Ishikawa (cell line): Measurements from ENCODE around the gene CFAP77.

ENCODE experiments used
- CEBPB ChIP-seq: IDR thresholded peaks from 2 replicates; pipeline ENCODE4 v1.6.1; 2012
- CREB1 ChIP-seq: IDR thresholded peaks from 2 replicates; pipeline ENCODE4 v1.6.1; 2012; ENCODE audit warnings: low read depth
- EGR1 ChIP-seq: IDR thresholded peaks from 2 replicates; pipeline ENCODE4 v1.6.1; 2012
- EP300 ChIP-seq: IDR thresholded peaks from 2 replicates; pipeline ENCODE4 v1.6.1; 2012; ENCODE audit warnings: borderline replicate concordance
- FOXM1 ChIP-seq: IDR thresholded peaks from 2 replicates; pipeline ENCODE4 v1.6.1; 2012; ENCODE audit warnings: low read depth, borderline replicate concordance
- NFIC ChIP-seq: IDR thresholded peaks from 2 replicates; pipeline ENCODE4 v1.6.1; 2012
- RAD21 ChIP-seq: IDR thresholded peaks from 2 replicates; pipeline ENCODE4 v1.6.1; 2012; ENCODE audit warnings: low read depth
- REST ChIP-seq: IDR thresholded peaks from 2 replicates; pipeline ENCODE4 v1.6.1; 2012; ENCODE audit warnings: low read depth, mild to moderate bottlenecking
- TAF1 ChIP-seq: IDR thresholded peaks from 2 replicates; pipeline ENCODE4 v1.6.1; 2012; ENCODE audit warnings: low read depth, mild to moderate bottlenecking
- TCF12 ChIP-seq: IDR thresholded peaks from 2 replicates; pipeline ENCODE4 v1.6.1; 2012; ENCODE audit warnings: low read depth
- TEAD4 ChIP-seq: IDR thresholded peaks from 2 replicates; pipeline ENCODE4 v1.6.1; 2012
- YY1 ChIP-seq: IDR thresholded peaks from 2 replicates; pipeline ENCODE4 v1.6.1; 2012; ENCODE audit warnings: low read depth
- ZBTB7A ChIP-seq: IDR thresholded peaks from 2 replicates; pipeline ENCODE4 v1.6.1; 2012; ENCODE audit warnings: low read depth
- TF ChIP-seq, protein P1 (sequence below): IDR thresholded peaks from 2 replicates; pipeline ENCODE4 v1.6.1; 2012
- TF ChIP-seq, protein P2 (sequence below): IDR thresholded peaks from 2 replicates; pipeline ENCODE4 v1.6.1; 2012

The CFAP77 gene

DNA sequence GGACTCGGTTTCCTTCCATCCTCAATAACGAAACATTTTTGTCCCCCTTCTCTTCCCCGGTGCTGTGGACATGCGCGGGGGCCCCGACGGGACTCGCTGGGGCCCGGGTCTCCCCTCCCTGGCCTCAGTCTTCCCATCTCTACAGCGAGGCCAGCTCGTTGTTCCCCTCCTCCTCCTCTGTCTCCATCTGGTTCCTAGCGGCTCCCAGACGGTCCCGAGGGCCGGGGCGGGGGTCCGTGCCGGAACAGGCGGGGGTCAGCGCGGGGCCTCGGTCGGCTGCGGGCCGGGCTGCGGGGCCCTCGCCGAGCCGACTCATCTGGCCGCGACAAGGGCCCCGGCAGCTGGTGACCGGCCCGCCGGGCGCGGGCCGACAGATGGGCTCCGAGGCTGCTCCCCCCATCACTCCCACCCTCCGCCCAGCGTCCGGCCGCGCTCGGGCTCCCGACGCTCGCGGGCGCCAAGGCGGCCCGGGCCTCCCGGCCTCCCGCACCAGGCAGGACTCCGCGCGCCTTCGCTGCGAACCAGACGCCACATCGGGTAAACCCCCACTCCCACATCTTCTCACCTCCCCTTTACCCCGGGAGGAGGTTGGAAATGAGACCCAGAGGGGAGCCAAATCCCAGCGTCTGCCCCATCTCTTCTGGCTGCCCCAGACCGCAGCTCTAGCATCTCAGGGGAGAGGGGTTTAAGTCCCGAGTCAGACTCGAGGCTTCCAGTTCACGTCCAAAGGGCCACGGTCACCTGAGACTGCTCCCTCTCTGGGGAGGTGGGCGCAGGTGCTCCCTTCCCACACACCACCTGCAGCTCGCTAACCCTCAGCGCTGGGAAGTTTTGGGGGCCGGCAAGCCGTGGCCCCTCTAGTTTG lies 180.5 kb downstream of the CFAP77 start:
- TF ChIP-seq EP300 (no peak), RAD21 (no peak), EGR1 (no peak), TAF1 (no peak), TEAD4 (no peak), ZBTB7A (no peak), NFIC (no peak), FOXM1 (no peak), REST (no peak), YY1 (no peak), CEBPB (no peak), TCF12 (no peak), CREB1 (no peak)
- TF ChIP-seq, protein P1, sequence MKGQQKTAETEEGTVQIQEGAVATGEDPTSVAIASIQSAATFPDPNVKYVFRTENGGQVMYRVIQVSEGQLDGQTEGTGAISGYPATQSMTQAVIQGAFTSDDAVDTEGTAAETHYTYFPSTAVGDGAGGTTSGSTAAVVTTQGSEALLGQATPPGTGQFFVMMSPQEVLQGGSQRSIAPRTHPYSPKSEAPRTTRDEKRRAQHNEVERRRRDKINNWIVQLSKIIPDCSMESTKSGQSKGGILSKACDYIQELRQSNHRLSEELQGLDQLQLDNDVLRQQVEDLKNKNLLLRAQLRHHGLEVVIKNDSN: no peak
- TF ChIP-seq, protein P2, sequence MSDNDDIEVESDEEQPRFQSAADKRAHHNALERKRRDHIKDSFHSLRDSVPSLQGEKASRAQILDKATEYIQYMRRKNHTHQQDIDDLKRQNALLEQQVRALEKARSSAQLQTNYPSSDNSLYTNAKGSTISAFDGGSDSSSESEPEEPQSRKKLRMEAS: no peak

DNA sequence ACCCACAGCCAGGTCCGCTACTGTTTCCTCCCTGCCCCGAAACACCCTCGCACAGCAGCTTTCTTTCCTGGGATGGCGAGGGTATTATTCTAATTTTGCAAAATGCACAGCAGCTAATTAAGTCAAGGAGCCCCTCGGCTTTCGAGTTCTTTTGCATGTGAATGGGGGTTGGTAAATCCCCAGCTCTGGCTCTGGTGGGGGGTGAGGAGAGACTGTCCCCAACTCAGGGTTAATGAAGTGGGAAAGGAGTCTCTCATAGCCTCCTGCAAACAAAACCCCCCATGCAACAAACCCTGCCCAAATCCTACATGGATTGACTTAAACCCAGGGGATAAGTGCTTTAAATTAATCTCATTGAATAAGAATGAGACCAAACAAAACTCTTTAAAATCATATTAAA lies 181.2 kb downstream of the CFAP77 start:
- no peak for TF ChIP-seq TCF12
- TF ChIP-seq REST: no peak
- no peak for TF ChIP-seq EGR1
- TF ChIP-seq, protein P1: no peak
- no peak for TF ChIP-seq FOXM1
- no peak for TF ChIP-seq RAD21
- no peak for TF ChIP-seq TEAD4
- no peak for TF ChIP-seq CEBPB
- TF ChIP-seq NFIC: no peak
- TF ChIP-seq TAF1: no peak
- TF ChIP-seq ZBTB7A: no peak
- no peak for TF ChIP-seq EP300
- TF ChIP-seq CREB1: no peak
- no peak for TF ChIP-seq YY1
- TF ChIP-seq, protein P2: no peak

DNA sequence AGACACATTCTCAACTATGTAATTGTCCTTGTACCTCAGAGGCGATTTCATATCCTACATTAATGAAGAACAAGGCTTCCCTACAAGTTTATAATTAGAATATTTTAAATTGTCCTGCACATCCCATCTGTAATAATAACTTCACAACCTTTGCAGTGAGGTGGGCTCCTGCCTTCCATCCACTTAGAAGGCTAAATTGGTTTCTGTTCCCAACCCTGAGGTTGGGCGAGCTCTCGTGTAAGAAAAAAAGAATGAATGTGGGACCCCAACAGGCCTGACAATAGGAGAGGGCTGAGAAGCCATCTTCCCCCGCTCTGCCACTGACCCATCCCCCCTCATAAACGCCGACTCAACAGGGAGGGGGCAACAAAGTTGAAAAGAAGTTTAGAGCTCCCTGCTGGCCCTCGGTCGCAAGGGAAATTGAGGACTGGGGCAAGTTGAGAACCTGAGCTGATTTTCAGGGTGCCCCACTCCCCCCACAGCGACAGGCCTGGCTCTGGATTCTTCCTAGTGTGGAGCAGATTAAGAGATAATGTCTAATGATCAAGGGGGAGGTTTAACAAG lies 181.8 kb downstream of the CFAP77 start:
- no peak for TF ChIP-seq CREB1
- TF ChIP-seq TAF1: no peak
- no peak for TF ChIP-seq CEBPB
- TF ChIP-seq YY1: no peak
- no peak for TF ChIP-seq EGR1
- TF ChIP-seq TCF12: no peak
- TF ChIP-seq ZBTB7A: no peak
- TF ChIP-seq, protein P2: no peak
- TF ChIP-seq TEAD4: no peak
- TF ChIP-seq NFIC: no peak
- TF ChIP-seq FOXM1: no peak
- TF ChIP-seq REST: no peak
- no peak for TF ChIP-seq RAD21
- TF ChIP-seq, protein P1: no peak
